ENCODE data around the gene PEX6. TPM values are rescaled to one million over a fixed set of nuclear protein-coding genes. Genes with fewer than 3 reads are reported as not detected.
A peak's percentile ranks its signal among the peaks of the same experiment; 100 is the strongest.

The PEX6 gene
- total and polyA plus RNA-seq, 2 of the 13 experiments (the other 11 are each of a cell fraction or from before 2014, with no cell fraction given): 5.1 to 6.7 TPM

DNA sequence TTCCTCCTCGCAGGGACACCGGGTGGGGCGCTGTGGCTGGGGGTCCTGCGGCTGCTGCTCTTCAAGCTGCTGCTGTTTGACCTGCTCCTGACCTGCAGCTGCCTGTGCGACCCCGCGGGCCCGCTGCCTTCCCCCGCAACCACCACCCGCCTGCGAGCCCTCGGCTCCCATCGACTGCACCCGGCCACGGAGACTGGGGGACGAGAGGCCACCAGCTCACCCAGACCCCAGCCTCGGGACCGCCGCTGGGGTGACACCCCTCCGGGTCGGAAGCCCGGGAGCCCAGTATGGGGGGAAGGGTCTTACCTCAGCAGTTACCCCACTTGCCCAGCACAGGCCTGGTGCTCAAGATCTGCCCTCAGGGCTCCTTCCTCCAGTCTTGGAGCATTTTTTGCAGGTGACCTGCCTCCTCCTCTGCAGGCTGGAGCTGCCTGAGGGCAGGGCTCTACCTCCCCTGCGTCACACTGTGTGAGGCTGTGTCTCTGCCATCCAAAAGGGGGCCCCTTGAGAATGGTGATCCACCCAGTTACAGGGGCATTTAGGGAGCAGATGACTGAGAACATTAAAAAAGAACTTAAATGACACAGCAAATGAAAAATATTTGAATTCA is 53.6 kb downstream of the PEX6 start (continued):
- TF ChIP-seq, protein P1, sequence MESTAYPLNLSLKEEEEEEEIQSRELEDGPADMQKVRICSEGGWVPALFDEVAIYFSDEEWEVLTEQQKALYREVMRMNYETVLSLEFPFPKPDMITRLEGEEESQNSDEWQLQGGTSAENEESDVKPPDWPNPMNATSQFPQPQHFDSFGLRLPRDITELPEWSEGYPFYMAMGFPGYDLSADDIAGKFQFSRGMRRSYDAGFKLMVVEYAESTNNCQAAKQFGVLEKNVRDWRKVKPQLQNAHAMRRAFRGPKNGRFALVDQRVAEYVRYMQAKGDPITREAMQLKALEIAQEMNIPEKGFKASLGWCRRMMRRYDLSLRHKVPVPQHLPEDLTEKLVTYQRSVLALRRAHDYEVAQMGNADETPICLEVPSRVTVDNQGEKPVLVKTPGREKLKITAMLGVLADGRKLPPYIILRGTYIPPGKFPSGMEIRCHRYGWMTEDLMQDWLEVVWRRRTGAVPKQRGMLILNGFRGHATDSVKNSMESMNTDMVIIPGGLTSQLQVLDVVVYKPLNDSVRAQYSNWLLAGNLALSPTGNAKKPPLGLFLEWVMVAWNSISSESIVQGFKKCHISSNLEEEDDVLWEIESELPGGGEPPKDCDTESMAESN (CRISPR knock-in tag; conservative IDR thresholded peaks at IDR 0.05): peak; percentile 72; the same call in 1 of the 2 replicates

DNA sequence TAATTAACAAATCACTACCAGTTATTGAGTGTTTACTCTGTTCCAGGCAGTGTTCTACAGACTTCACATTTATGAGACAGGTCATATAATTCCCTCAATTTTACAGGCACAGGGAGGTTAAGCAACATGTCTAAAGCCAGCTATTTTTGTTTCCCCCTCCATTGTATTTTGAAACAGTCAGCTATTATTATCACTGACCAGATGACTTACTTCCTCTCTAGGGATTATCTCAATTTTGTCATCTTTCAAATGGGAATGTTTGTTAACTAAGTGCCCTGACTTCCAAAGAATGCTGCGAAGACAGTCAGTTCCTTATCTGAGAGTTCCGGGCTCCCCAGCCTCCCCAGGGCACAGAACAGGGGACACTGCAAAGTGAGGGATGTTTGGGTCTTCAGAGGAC is 55.3 kb downstream of the PEX6 start:
- intact Hi-C loops (cut with micrococcal nuclease; ENCODE audit: unreplicated experiment): no loop called here
- no peak for ATAC-seq
- Histone ChIP-seq H3K4me2 (ENCODE audit: low read depth, low read length) (peak overlapping the region; percentile 15; the same call in 1 of the 2 replicates), H3K9ac (ENCODE audit: insufficient read depth, low read depth, low read length) (no peak overlapping the region), H3K27me3 (ENCODE audit: control insufficient read depth in 1 of 2, insufficient read depth in 2 of 2, low read length in 2 of 2) (no peaks in the 10 kb centered on the region), H3K36me3 (replicated peaks in 1 of 2; ENCODE audit: control insufficient read depth in 1 of 2, insufficient read depth in 2 of 2, low read length in 2 of 2) (no peaks in the 10 kb centered on the region), H4K20me1 (ENCODE audit: insufficient read depth, low read length) (no peaks in the 10 kb centered on the region), H3K4me3 (replicated peaks in 1 of 3; ENCODE audit: insufficient read depth in 1 of 3, low read depth in 2 of 3, low read length in 3 of 3) (no peak overlapping the region), H3K79me2 (ENCODE audit: insufficient read depth, low read length) (no peaks in the 10 kb centered on the region), H3K27ac (ENCODE audit: extremely low read length, insufficient read depth, low read length) (no peak overlapping the region), H3K4me1 (ENCODE audit: insufficient read depth, low read length) (peaks cover 75% of the 10 kb centered on the region), H3K9me3 (ENCODE audit: low read length) (no peaks in the 10 kb centered on the region), H2AFZ (ENCODE audit: low read length) (no peak overlapping the region)
- in situ Hi-C loops (cut with HindIII; ENCODE audit: extremely low pct_ligation_motif_present, low pct_unique_long_range_greater_than_20kb): no loop called here
- POLR2A ChIA-PET: no interaction called here
- DNase-seq (ENCODE audit: low spot score): no peak
- 3% methylated on average over 2 of the region's 2 CpGs for WGBS (ENCODE audit: low lambda C conversion rate)
- FAIRE-seq: no peak
- BruUV-seq (replicated peaks): no TSS peak
- TF ChIP-seq SOX13 (IDR thresholded peaks at IDR 0.05) (no peak), SOX13 (CRISPR knock-in tag; conservative IDR thresholded peaks at IDR 0.05 in 1 of 2, IDR thresholded peaks at IDR 0.05 in 1 of 2) (peak in 1 of 2 experiments; percentile 26; a peak in 1 of 4 replicates), ZNF124 (CRISPR knock-in tag; IDR thresholded peaks at IDR 0.05) (no peak), MAFK (conservative IDR thresholded peaks at IDR 0.05 in 1 of 2, IDR thresholded peaks at IDR 0.05 in 1 of 2; ENCODE audit: low read length in 2 of 2) (peak; percentile 45 to 63; a peak in 3 of 4 replicates), ZNF629 (CRISPR knock-in tag; conservative IDR thresholded peaks at IDR 0.05) (peak; percentile 90), SOX6 (IDR thresholded peaks at IDR 0.05) (no peak), SOX6 (CRISPR knock-in tag; IDR thresholded peaks at IDR 0.05) (0 out of 2 replicates have a peak, but pooled peaks have one; percentile 16), MAFF (IDR thresholded peaks at IDR 0.05; ENCODE audit: low read depth, low read length) (peak; percentile 32; the same call in 1 of the 2 replicates), RCOR2 (CRISPR knock-in tag; IDR thresholded peaks at IDR 0.05) (0 out of 2 replicates have a peak, but pooled peaks have one; percentile 27), ARNT2 (CRISPR knock-in tag; IDR thresholded peaks at IDR 0.05; ENCODE audit: low read depth) (no peak)
- TF ChIP-seq, protein P2, sequence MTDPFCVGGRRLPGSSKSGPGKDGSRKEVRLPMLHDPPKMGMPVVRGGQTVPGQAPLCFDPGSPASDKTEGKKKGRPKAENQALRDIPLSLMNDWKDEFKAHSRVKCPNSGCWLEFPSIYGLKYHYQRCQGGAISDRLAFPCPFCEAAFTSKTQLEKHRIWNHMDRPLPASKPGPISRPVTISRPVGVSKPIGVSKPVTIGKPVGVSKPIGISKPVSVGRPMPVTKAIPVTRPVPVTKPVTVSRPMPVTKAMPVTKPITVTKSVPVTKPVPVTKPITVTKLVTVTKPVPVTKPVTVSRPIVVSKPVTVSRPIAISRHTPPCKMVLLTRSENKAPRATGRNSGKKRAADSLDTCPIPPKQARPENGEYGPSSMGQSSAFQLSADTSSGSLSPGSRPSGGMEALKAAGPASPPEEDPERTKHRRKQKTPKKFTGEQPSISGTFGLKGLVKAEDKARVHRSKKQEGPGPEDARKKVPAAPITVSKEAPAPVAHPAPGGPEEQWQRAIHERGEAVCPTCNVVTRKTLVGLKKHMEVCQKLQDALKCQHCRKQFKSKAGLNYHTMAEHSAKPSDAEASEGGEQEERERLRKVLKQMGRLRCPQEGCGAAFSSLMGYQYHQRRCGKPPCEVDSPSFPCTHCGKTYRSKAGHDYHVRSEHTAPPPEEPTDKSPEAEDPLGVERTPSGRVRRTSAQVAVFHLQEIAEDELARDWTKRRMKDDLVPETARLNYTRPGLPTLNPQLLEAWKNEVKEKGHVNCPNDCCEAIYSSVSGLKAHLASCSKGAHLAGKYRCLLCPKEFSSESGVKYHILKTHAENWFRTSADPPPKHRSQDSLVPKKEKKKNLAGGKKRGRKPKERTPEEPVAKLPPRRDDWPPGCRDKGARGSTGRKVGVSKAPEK (CRISPR knock-in tag; IDR thresholded peaks at IDR 0.05; ENCODE audit: borderline replicate concordance): no peak
- TF ChIP-seq, protein P3, sequence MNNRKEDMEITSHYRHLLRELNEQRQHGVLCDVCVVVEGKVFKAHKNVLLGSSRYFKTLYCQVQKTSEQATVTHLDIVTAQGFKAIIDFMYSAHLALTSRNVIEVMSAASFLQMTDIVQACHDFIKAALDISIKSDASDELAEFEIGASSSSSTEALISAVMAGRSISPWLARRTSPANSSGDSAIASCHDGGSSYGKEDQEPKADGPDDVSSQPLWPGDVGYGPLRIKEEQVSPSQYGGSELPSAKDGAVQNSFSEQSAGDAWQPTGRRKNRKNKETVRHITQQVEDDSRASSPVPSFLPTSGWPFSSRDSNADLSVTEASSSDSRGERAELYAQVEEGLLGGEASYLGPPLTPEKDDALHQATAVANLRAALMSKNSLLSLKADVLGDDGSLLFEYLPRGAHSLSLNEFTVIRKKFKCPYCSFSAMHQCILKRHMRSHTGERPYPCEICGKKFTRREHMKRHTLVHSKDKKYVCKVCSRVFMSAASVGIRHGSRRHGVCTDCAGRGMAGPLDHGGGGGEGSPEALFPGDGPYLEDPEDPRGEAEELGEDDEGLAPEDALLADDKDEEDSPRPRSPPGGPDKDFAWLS (CRISPR knock-in tag; IDR thresholded peaks at IDR 0.05; ENCODE audit: borderline replicate concordance): no peak
- CTCF ChIA-PET (ENCODE audit: low intra/inter-chr PET ratio, low total read pairs): no interaction called here

Data from HepG2 (cell line).